ENCODE results near the gene ITFG2.

ITFG2 gene

GRCh38 chr12:2820432-2820831, 8.0 kb downstream of the ITFG2 start:
- TF ChIP-seq CTCF (IDR thresholded peaks at IDR 0.05; ENCODE audit: insufficient read depth, missing control alignments), result no peak
- FAIRE-seq (no peak), DNase-seq (ENCODE audit: insufficient read length, low spot score) (no peak)

- no peak for FAIRE-seq
- no peak for DNase-seq (ENCODE audit: insufficient read length, low spot score)
These were observed 11.0 kb downstream of the ITFG2 start for GRCh38 chr12:2823483-2823882.

GRCh38 chr12:2824541-2824940, 12.1 kb downstream of the ITFG2 start:
- DNase-seq (ENCODE audit: insufficient read length, low spot score) (no peak), FAIRE-seq (no peak)
- no peak for TF ChIP-seq CTCF (IDR thresholded peaks at IDR 0.05; ENCODE audit: insufficient read depth, missing control alignments)

More at GRCh38 chr12:2823483-2823882, 11.0 kb downstream of the ITFG2 start:
- no peak for TF ChIP-seq CTCF (IDR thresholded peaks at IDR 0.05; ENCODE audit: insufficient read depth, missing control alignments)

GRCh38 chr12:2825132-2825531, 12.7 kb downstream of the ITFG2 start:
- FAIRE-seq, result no peak
- TF ChIP-seq CTCF (IDR thresholded peaks at IDR 0.05; ENCODE audit: insufficient read depth, missing control alignments), result no peak
- no peak for DNase-seq (ENCODE audit: insufficient read length, low spot score)

- no peak for DNase-seq (ENCODE audit: insufficient read length, low spot score)
- FAIRE-seq, result no peak
- TF ChIP-seq CTCF (IDR thresholded peaks at IDR 0.05; ENCODE audit: insufficient read depth, missing control alignments), result no peak
These were observed 13.6 kb downstream of the ITFG2 start for GRCh38 chr12:2826036-2826435.

- no peak for TF ChIP-seq CTCF (IDR thresholded peaks at IDR 0.05; ENCODE audit: insufficient read depth, missing control alignments)
- no peak for FAIRE-seq
- no peak for DNase-seq (ENCODE audit: insufficient read length, low spot score)
These were observed 14.4 kb downstream of the ITFG2 start for GRCh38 chr12:2826721-2827515.

- no peak for DNase-seq (ENCODE audit: insufficient read length, low spot score)
- TF ChIP-seq CTCF (IDR thresholded peaks at IDR 0.05; ENCODE audit: insufficient read depth, missing control alignments), result no peak
- no peak for FAIRE-seq
These were observed 16.8 kb downstream of the ITFG2 start for GRCh38 chr12:2829275-2829674.
